K562 (cell line): ENCODE results near the gene KATNAL2. TPM values are rescaled to one million over a fixed set of nuclear protein-coding genes. Genes with fewer than 3 reads are reported as not detected.

ENCODE experiments used
- ARID2 ChIP-seq: fragments of 450-650 bp; IDR thresholded peaks from 2 replicates; pipeline ENCODE4 v1.6.1; 2017; ENCODE audit warnings: antibody characterized with exemption, mild to moderate bottlenecking
- CCNT2 ChIP-seq: IDR thresholded peaks from 2 replicates; pipeline ENCODE4 v1.6.1; 2011; ENCODE audit warnings: borderline replicate concordance, low read depth, mild to moderate bottlenecking, moderate library complexity, mixed read lengths, low read length; ENCODE audit not compliant: insufficient read length; ENCODE audit errors: extremely low read depth
- DEAF1 ChIP-seq: fragments of 450-650 bp; formaldehyde crosslinking; IDR thresholded peaks from 2 replicates; pipeline ENCODE4 v1.4.0; 2020; ENCODE audit warnings: mild to moderate bottlenecking, moderate library complexity
- ESRRA ChIP-seq: fragments of 450-650 bp; IDR thresholded peaks from 2 replicates; pipeline ENCODE4 v1.6.1; 2014; ENCODE audit warnings: low read depth, mild to moderate bottlenecking, moderate library complexity, borderline replicate concordance
- HEY1 ChIP-seq: fragments of 250-450 bp; sonication (Bioruptor Pico); IDR thresholded peaks from 2 replicates; pipeline ENCODE4 v1.5.0; 2020; ENCODE audit warnings: mild to moderate bottlenecking, moderate library complexity, borderline replicate concordance
- HNRNPH1 ChIP-seq: fragments of 200-400 bp; formaldehyde crosslinking; optimal IDR thresholded peaks from 2 replicates; pipeline ENCODE3; 2017; ENCODE audit warnings: low read depth, mild to moderate bottlenecking, low read length, moderate library complexity
- JUND ChIP-seq, 2 experiments: IDR thresholded peaks; 2 replicates in 1 of 2; 3 replicates in 1 of 2; pipeline ENCODE4 v1.6.1; 2011; ENCODE audit warnings: borderline replicate concordance in 2 of 2, low read depth in 2 of 2, low read length in 2 of 2, improper control_type of control experiment in 1 of 2, missing biosample characterization in 1 of 2, missing genetic modification characterization in 1 of 2, missing genetic modification reagents in 1 of 2
- MAFF ChIP-seq: IDR thresholded peaks from 2 replicates; pipeline ENCODE4 v1.6.1; 2012; ENCODE audit warnings: low read length, improper control_type of control experiment
- MAFG ChIP-seq: fragments of 450-650 bp; conservative IDR thresholded peaks from 2 replicates; pipeline ENCODE4 v1.6.1; 2016; ENCODE audit warnings: missing genetic modification characterization, missing compliant biosample characterization
- MEF2A ChIP-seq: IDR thresholded peaks from 2 replicates; pipeline ENCODE4 v1.6.1; 2011; ENCODE audit warnings: low read depth, mild to moderate bottlenecking, low read length, moderate library complexity; ENCODE audit not compliant: control insufficient read depth
- MEIS2 ChIP-seq: fragments of 450-650 bp; IDR thresholded peaks from 2 replicates; pipeline ENCODE4 v1.6.1; 2014; ENCODE audit warnings: mild to moderate bottlenecking; ENCODE audit not compliant: partially characterized antibody
- PBX2 ChIP-seq, 2 experiments: IDR thresholded peaks in 1 of 2; conservative IDR thresholded peaks in 1 of 2; 2 replicates each; pipeline ENCODE4 v1.6.1; 2016; ENCODE audit warnings: low read depth in 2 of 2, mild to moderate bottlenecking in 1 of 2, missing compliant biosample characterization in 1 of 2, missing genetic modification characterization in 1 of 2, moderate library complexity in 1 of 2
- RHOXF2B ChIP-seq: fragments of 250-450 bp; sonication (Bioruptor Pico); conservative IDR thresholded peaks from 2 replicates; pipeline ENCODE4 v1.5.1; 2021
- SMC3 ChIP-seq: conservative IDR thresholded peaks from 2 replicates; pipeline ENCODE4 v1.6.1; 2011; ENCODE audit warnings: low read depth, low read length, improper control_type of control experiment; ENCODE audit not compliant: insufficient read depth
- STAG1 ChIP-seq: sonication (generic); formaldehyde crosslinking; IDR thresholded peaks from 2 replicates; pipeline ENCODE4 v1.5.0; 2020; ENCODE audit warnings: missing genetic modification reagents, borderline replicate concordance
- TCF7 ChIP-seq: sonication (generic); IDR thresholded peaks from 2 replicates; pipeline ENCODE4 v1.6.1; 2016; ENCODE audit warnings: antibody characterized with exemption, borderline replicate concordance
- ZFP30 ChIP-seq: fragments of 250-450 bp; sonication (Bioruptor Pico); IDR thresholded peaks from 2 replicates; pipeline ENCODE4 v1.8.0; 2022; ENCODE audit warnings: moderate library complexity, mild to moderate bottlenecking, inconsistent platforms, borderline replicate concordance
- ZNF398 ChIP-seq: fragments of 250-450 bp; sonication (Bioruptor Pico); IDR thresholded peaks from 2 replicates; pipeline ENCODE4 v1.8.0; 2021; ENCODE audit warnings: moderate library complexity, mild to moderate bottlenecking, inconsistent platforms
- polyA plus RNA-seq, 8 experiments: library from polyadenylated mRNA; depleted of rRNA in 4 of 8; stranded (reverse) in 5 of 8; unstranded in 3 of 8; fragments of >200 nt; fragmentation: Nextera tagmentation in 2 of 8; fragmentation: Illumina TruSeq in 1 of 8; extraction: Ambion mirVana in 2 of 8; extraction: Trizol in 1 of 8; gene quantifications; 2 replicates each; pipeline versions ENCODE4 v1.2.1 to v1.2.3, GENCODE V29; 2011 to 2014; ENCODE audit warnings: inconsistent platforms in 1 of 8, missing spikeins in 1 of 8
- total RNA-seq, 7 experiments: library from RNA; depleted of rRNA in 6 of 7; stranded (reverse); fragments of >200 nt in 6 of 7; fragmentation: Illumina TruSeq in 2 of 7; extraction: Trizol in 2 of 7; gene quantifications; 2 replicates each; pipeline versions ENCODE4 v1.2.1 to v1.2.3, GENCODE V29; 2011 to 2021; ENCODE audit warnings: low replicate concordance in 1 of 7

The KATNAL2 gene
- total and polyA plus RNA-seq, 9 of the 15 experiments (the other 6 are each of a cell fraction or from before 2014, with no cell fraction given): 0.08 to 1.2 (median 0.48) TPM

GRCh38 chr18:47100212-47100831, 182.9 kb downstream of the KATNAL2 start (continued):
- TF ChIP-seq PBX2 (CRISPR knock-in tag; IDR thresholded peaks at IDR 0.05; ENCODE audit: low read depth) (no peak), PBX2 (tag; conservative IDR thresholded peaks at IDR 0.05; ENCODE audit: low read depth) (peak; percentile 42; the same call in 1 of the 2 replicates), RHOXF2B (CRISPR knock-in tag) (no peak), MEF2A (no peak), DEAF1 (CRISPR knock-in tag) (peak; percentile 54; the same call in 1 of the 2 replicates), ZNF398 (no peak), CCNT2 (no peak), ZFP30 (no peak), ARID2 (peak; percentile 53; the same call in 1 of the 2 replicates), MAFF (peak; percentile 21; the same call in 1 of the 2 replicates), SMC3 (peak; percentile 89), STAG1 (CRISPR knock-in tag) (peak; percentile 72; the same call in 1 of the 2 replicates), MAFG (tag) (0 out of 2 replicates have a peak, but pooled peaks have one; percentile 11), HNRNPH1 (no peak), TCF7 (no peak), JUND (IDR thresholded peaks at IDR 0.05; ENCODE audit: borderline replicate concordance, low read depth, low read length) (0 out of 2 replicates have a peak, but pooled peaks have one; percentile 17), JUND (tag; IDR thresholded peaks at IDR 0.05; ENCODE audit: borderline replicate concordance, low read depth, low read length) (no peak), MEIS2 (peak; percentile 39), ESRRA (no peak), HEY1 (CRISPR knock-in tag) (no peak)
